Upper lobe of left lung (tissue), 6 donors: ENCODE results near the gene MT1B. TPM values are rescaled to one million over a fixed set of nuclear protein-coding genes. Genes with fewer than 3 reads are reported as not detected.
A peak's percentile ranks its signal among the peaks of the same experiment; 100 is the strongest.

Experiments used
- ATAC-seq, 2 donors: fragments of 200-7000 bp; cut with Tn5 transposase; one replicate each; pipeline ENCODE4 v1.9.1; 2022; ENCODE audit warnings: mild to moderate bottlenecking in 2 of 2, moderate library complexity in 2 of 2; ENCODE audit not compliant: low FRiP score in 2 of 2
- DNase-seq, 2 donors: peaks; one replicate each; pipeline ENCODE4 v3.0.0-alpha.2; 2019 to 2020
- H3K27ac ChIP-seq, 4 donors: fragments of 200-600 bp; sonication (generic); one replicate each; pipeline ENCODE4 v1.5.1; 2016 to 2019
- H3K27me3 ChIP-seq, 4 donors: fragments of 200-600 bp; sonication (generic); one replicate each; pipeline ENCODE4 v1.5.1; 2017 to 2019
- H3K36me3 ChIP-seq, 4 donors: fragments of 200-600 bp; sonication (generic); one replicate each; pipeline ENCODE4 v1.5.1; 2016 to 2019
- H3K4me1 ChIP-seq, 4 donors: fragments of 200-600 bp; sonication (generic); one replicate each; pipeline ENCODE4 v1.5.1; 2018 to 2019
- H3K4me3 ChIP-seq, 4 donors: fragments of 200-600 bp; sonication (generic); one replicate each; pipeline ENCODE4 v1.5.1; 2017 to 2019; ENCODE audit warnings: mild to moderate bottlenecking in 2 of 4, moderate library complexity in 1 of 4
- H3K9me3 ChIP-seq, 4 donors: fragments of 200-600 bp; sonication (generic); one replicate each; pipeline ENCODE4 v1.5.1; 2018 to 2019
- CTCF ChIP-seq, 6 experiments: fragments of 450-650 bp in 4 of 6; fragments of 200-600 bp in 2 of 6; sonication (generic) in 2 of 6; IDR thresholded peaks; one replicate each; pipeline ENCODE4 v1.5.1; 2016 to 2019; ENCODE audit warnings: antibody characterized with exemption in 6 of 6
- EP300 ChIP-seq, 4 donors: sonication (generic); formaldehyde crosslinking; IDR thresholded peaks; one replicate each; pipeline ENCODE4 v1.5.1; 2017; ENCODE audit warnings: antibody characterized with exemption in 4 of 4, control low read depth in 2 of 4
- POLR2A ChIP-seq, 4 donors: fragments of 450-650 bp; IDR thresholded peaks; one replicate each; pipeline ENCODE4 v1.5.1; 2016 to 2017; ENCODE audit warnings: antibody characterized with exemption in 4 of 4, mild to moderate bottlenecking in 2 of 4
- POLR2AphosphoS5 ChIP-seq, 2 donors: sonication (generic); formaldehyde crosslinking; IDR thresholded peaks; one replicate each; pipeline ENCODE4 v1.5.1; 2017; ENCODE audit warnings: antibody characterized with exemption in 2 of 2
- WGBS, 2 donors: methylation state at CpG; one replicate each; pipeline ENCODE4 v1.1.5; 2017 to 2018; 5-methylcytosine and 5-hydroxymethylcytosine counted together
- total RNA-seq, 6 donors: library from RNA; depleted of rRNA in 4 of 6; stranded (reverse); fragments of >200 nt in 4 of 6; gene quantifications; one replicate each; pipeline versions ENCODE4 v1.1.0 to v1.2.1, GENCODE V29; 2016 to 2021
- donor health status: DM: no; HTN: no; CAD: no; lungs with moderate emphysema.
- donor health status: DM: no; HTN: yes; CAD: no; lungs with severe emphysema.

The MT1B gene
- total RNA-seq, 6 donors from 2014 or later = not detected

DNA sequence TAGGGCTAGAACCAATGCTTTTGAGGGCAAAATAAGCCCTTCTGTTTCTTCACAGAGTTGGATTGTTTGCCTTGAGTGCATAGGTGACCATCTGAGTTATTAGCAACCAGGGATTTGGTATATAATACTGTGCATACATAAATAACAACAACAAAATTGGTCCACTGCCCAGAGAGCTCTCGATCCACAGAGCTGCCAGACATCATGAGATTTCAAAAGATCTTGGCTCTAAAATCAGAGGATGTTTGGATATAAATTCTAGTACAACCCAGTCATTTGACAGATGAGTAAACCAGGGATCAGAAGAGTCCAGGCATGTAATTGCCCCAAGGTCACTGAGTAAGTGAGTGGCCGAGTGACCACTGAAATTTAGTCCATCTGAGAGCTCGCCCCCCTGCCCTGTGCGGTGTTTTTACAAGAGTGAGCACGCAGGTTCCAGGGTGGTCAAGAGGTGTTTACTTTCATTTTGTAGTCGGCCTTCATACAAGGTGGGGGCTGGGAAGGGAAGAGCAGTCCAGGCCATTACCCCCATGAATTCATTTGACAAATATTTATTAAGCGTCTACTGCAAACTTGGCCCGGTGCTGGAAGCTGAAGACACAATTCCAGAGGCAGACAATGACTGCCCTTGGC lies 45.1 kb upstream of the MT1B start:
- TF ChIP-seq POLR2AphosphoS5 (IDR thresholded peaks at IDR 0.05) (peak in 1 of 2 donors; percentile 4), CTCF (IDR thresholded peaks at IDR 0.05) (no peak), EP300 (IDR thresholded peaks at IDR 0.05) (peak in 1 of 4 donors; percentile 50), POLR2A (IDR thresholded peaks at IDR 0.05) (no peak)
- H3K4me1 ChIP-seq = peaks cover 38 to 60% (median 46%) of the 10 kb centered on the region in 4 donors
- no peaks in the 10 kb centered on the region for H3K27me3 ChIP-seq
- no peak overlapping the region for H3K4me3 ChIP-seq
- no peaks in the 10 kb centered on the region for H3K9me3 ChIP-seq
- DNase-seq (no peak), ATAC-seq (peak; percentile 3 to 7)
- peak overlapping the region; percentile 91 to 98 (median 94) for H3K27ac ChIP-seq
- 39 to 43% methylated on average over 8 of the region's 8 CpGs for WGBS, 2 donors
- no peaks in the 10 kb centered on the region for H3K36me3 ChIP-seq

- Histone ChIP-seq H3K36me3 (no peaks in the 10 kb centered on the region), H3K27ac (peak overlapping the region; percentile 91 to 98 (median 94)), H3K27me3 (no peaks in the 10 kb centered on the region), H3K4me1 (peaks cover 38 to 62% (median 49%) of the 10 kb centered on the region in 4 donors), H3K4me3 (peak overlapping the region in 2 of 4 donors; percentile 55 to 80), H3K9me3 (no peaks in the 10 kb centered on the region)
- WGBS, 2 donors = 26 to 49% methylated on average over 3 to 14 of the region's 14 CpGs
- TF ChIP-seq EP300 (IDR thresholded peaks at IDR 0.05) = peak; percentile 99 to 100 (median 100)
- peak; percentile 99 to 100 for TF ChIP-seq POLR2AphosphoS5 (IDR thresholded peaks at IDR 0.05)
- peak in 2 of 4 donors; percentile 37 to 45 for TF ChIP-seq POLR2A (IDR thresholded peaks at IDR 0.05)
- TF ChIP-seq CTCF (IDR thresholded peaks at IDR 0.05) = no peak
- DNase-seq (peak in 1 of 2 donors; percentile 89), ATAC-seq (peak; percentile 65 to 73)
Observed at GRCh38 chr16:56607109-56607618, 44.5 kb upstream of the MT1B start.

- no peaks in the 10 kb centered on the region for H3K9me3 ChIP-seq
- H3K27me3 ChIP-seq = no peaks in the 10 kb centered on the region
- 62 to 66% methylated on average over 2 of the region's 2 CpGs for WGBS, 2 donors
- ATAC-seq = no peak
- TF ChIP-seq EP300 (IDR thresholded peaks at IDR 0.05) (no peak), POLR2AphosphoS5 (IDR thresholded peaks at IDR 0.05) (no peak), POLR2A (IDR thresholded peaks at IDR 0.05) (no peak), CTCF (IDR thresholded peaks at IDR 0.05) (no peak)
- H3K27ac ChIP-seq = peak overlapping the region; percentile 91 to 98 (median 94)
- H3K36me3 ChIP-seq = no peaks in the 10 kb centered on the region
- DNase-seq = no peak
- H3K4me3 ChIP-seq = peak overlapping the region in 3 of 4 donors; percentile 55 to 80 (median 73)
- H3K4me1 ChIP-seq = peaks cover 38 to 62% (median 49%) of the 10 kb centered on the region in 4 donors
Observed at GRCh38 chr16:56607675-56608042, 44.0 kb upstream of the MT1B start.

DNA sequence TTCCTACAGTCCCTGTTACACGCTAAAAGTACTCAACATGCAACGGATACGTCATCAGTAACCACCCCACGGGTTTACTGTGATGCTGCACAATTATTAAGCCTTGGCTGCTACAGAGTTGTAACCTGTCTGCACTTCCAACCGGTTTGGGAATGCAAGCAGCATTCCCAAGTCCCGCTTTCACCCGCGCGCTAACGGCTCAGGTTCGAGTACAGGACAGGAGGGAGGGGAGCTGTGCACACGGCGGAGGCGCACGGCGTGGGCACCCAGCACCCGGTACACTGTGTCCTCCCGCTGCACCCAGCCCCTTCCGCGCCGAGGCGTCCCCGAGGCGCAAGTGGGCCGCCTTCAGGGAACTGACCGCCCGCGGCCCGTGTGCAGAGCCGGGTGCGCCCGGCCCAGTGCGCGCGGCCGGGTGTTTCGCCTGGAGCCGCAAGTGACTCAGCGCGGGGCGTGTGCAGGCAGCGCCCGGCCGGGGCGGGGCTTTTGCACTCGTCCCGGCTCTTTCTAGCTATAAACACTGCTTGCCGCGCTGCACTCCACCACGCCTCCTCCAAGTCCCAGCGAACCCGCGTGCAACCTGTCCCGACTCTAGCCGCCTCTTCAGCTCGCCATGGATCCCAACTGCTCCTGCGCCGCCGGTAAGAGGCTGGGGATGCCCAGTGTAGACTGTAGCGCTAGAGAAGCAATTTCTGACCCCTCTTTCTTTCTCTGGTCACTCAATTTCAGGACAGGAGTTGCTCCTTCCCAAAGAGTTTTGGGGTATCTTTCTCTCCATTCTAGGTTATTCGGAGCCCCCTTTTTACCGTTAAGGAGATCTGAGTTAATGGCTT lies 43.4 kb upstream of the MT1B start, which contains the start of gene MT2A:
MT2A (plus strand) TSS at position 542 of the 833 bp plus-strand sequence; CDS start at position 614, 72 bp downstream.
- TF ChIP-seq CTCF (IDR thresholded peaks at IDR 0.05) (peak in 1 of 6 experiments; percentile 4), EP300 (IDR thresholded peaks at IDR 0.05) (peak; percentile 89 to 99 (median 98)), POLR2AphosphoS5 (IDR thresholded peaks at IDR 0.05) (peak; percentile 96 to 97), POLR2A (IDR thresholded peaks at IDR 0.05) (peak; percentile 82 to 93 (median 91))
- Histone ChIP-seq H3K27me3 (no peaks in the 10 kb centered on the region), H3K9me3 (no peaks in the 10 kb centered on the region), H3K4me1 (peaks cover 38 to 62% (median 49%) of the 10 kb centered on the region in 4 donors), H3K4me3 (peak within 1 kb of the TSS; percentile 55 to 80 (median 69)), H3K36me3 (no peaks in the 10 kb centered on the region), H3K27ac (peak within 1 kb of the TSS; percentile 91 to 98 (median 94))
- WGBS, 2 donors = 6 to 15% methylated on average over 12 to 36 of the region's 62 CpGs
- ATAC-seq (peak; percentile 92), DNase-seq (peak; percentile 98)
